Astrocyte (in vitro differentiated cells and primary cell): ENCODE data around the gene RASGRF1.

Experiments
- CTCF ChIP-seq: IDR thresholded peaks from 2 replicates; pipeline ENCODE4 v1.5.1; 2011; ENCODE audit warnings: low read depth, mild to moderate bottlenecking, inconsistent platforms, low read length, moderate library complexity; ENCODE audit not compliant: insufficient read depth
- EZH2 ChIP-seq: IDR thresholded peaks from 2 replicates; pipeline ENCODE4 v1.6.1; 2012; ENCODE audit warnings: mild to moderate bottlenecking, low read length, inconsistent platforms; ENCODE audit not compliant: insufficient read depth

GRCh38 chr15:79071901-79072300 is 18.7 kb downstream of the RASGRF1 start:
- TF ChIP-seq CTCF (no peak), EZH2 (no peak)
